ENCODE data around the gene UGT1A3.

Gene UGT1A3

GRCh38 chr2:233813236-233814055 lies 84.6 kb downstream of the UGT1A3 start:
- TF ChIP-seq, protein P1, sequence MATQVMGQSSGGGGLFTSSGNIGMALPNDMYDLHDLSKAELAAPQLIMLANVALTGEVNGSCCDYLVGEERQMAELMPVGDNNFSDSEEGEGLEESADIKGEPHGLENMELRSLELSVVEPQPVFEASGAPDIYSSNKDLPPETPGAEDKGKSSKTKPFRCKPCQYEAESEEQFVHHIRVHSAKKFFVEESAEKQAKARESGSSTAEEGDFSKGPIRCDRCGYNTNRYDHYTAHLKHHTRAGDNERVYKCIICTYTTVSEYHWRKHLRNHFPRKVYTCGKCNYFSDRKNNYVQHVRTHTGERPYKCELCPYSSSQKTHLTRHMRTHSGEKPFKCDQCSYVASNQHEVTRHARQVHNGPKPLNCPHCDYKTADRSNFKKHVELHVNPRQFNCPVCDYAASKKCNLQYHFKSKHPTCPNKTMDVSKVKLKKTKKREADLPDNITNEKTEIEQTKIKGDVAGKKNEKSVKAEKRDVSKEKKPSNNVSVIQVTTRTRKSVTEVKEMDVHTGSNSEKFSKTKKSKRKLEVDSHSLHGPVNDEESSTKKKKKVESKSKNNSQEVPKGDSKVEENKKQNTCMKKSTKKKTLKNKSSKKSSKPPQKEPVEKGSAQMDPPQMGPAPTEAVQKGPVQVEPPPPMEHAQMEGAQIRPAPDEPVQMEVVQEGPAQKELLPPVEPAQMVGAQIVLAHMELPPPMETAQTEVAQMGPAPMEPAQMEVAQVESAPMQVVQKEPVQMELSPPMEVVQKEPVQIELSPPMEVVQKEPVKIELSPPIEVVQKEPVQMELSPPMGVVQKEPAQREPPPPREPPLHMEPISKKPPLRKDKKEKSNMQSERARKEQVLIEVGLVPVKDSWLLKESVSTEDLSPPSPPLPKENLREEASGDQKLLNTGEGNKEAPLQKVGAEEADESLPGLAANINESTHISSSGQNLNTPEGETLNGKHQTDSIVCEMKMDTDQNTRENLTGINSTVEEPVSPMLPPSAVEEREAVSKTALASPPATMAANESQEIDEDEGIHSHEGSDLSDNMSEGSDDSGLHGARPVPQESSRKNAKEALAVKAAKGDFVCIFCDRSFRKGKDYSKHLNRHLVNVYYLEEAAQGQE (IDR thresholded peaks at IDR 0.05; ENCODE audit: insufficient read depth in 1 of 2, low read depth in 2 of 2, low read length in 2 of 2), result no peak
- no peak for TF ChIP-seq SIN3A (IDR thresholded peaks at IDR 0.05; ENCODE audit: borderline replicate concordance, insufficient read depth, low read length)
- TF ChIP-seq TAF1 (IDR thresholded peaks at IDR 0.05; ENCODE audit: borderline replicate concordance, insufficient read depth, low read length), result no peak
- TF ChIP-seq POLR2AphosphoS5 (IDR thresholded peaks at IDR 0.05; ENCODE audit: low read depth, low read length), result no peak
- TF ChIP-seq FOXP2 (optimal IDR thresholded peaks at IDR 0.05; ENCODE audit: borderline replicate concordance, extremely low read depth, extremely low read length, insufficient read depth), result no peak

- TF ChIP-seq, protein P1 (IDR thresholded peaks at IDR 0.05; ENCODE audit: insufficient read depth in 1 of 2, low read depth in 2 of 2, low read length in 2 of 2), result no peak
- TF ChIP-seq POLR2AphosphoS5 (IDR thresholded peaks at IDR 0.05; ENCODE audit: low read depth, low read length) (no peak), TAF1 (IDR thresholded peaks at IDR 0.05; ENCODE audit: borderline replicate concordance, insufficient read depth, low read length) (no peak), FOXP2 (optimal IDR thresholded peaks at IDR 0.05; ENCODE audit: borderline replicate concordance, extremely low read depth, extremely low read length, insufficient read depth) (no peak), SIN3A (IDR thresholded peaks at IDR 0.05; ENCODE audit: borderline replicate concordance, insufficient read depth, low read length) (no peak)
These were observed 85.4 kb downstream of the UGT1A3 start for GRCh38 chr2:233814056-233814835.

DNA sequence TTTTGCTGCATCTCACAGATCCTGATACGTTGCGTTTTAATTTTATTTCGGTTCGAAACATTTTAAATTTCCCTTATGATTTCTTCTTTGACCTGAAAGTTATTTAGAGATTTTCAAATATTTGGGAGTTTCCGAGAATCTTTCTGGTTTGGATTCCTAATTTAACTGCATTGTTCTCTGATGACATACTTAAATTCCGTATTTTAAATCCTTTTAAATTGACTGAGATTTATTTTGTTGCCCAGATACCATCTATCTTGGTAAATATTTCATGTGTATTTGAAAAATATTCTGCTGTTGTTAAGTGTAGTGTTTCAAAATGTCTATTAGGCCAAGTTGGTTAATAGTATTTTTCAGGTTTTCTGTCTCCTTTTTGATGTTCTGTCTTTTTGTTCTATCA lies 87.0 kb downstream of the UGT1A3 start:
- TF ChIP-seq POLR2AphosphoS5 (IDR thresholded peaks at IDR 0.05; ENCODE audit: low read depth, low read length), result no peak
- no peak for TF ChIP-seq FOXP2 (optimal IDR thresholded peaks at IDR 0.05; ENCODE audit: borderline replicate concordance, extremely low read depth, extremely low read length, insufficient read depth)
- TF ChIP-seq SIN3A (IDR thresholded peaks at IDR 0.05; ENCODE audit: borderline replicate concordance, insufficient read depth, low read length), result no peak

DNA sequence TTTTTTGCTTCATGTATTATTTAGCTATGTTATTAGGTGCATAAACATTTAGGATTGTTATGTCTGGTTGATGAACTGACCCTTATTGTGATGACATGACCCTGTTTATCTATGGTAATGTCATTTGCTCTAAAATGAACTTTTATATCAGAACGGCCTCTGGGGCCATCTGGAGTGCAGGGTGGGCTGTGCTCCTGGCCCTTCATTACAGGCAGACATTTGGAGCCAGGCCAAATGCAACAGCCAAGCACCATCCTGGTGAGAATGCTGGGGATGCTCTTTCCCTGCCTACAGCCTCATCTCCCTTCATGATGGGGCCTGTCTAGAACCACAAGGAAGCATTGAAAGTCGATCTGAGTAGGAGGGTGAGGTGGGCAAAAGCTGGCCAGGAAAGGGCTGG lies 87.5 kb downstream of the UGT1A3 start:
- TF ChIP-seq, protein P1 (IDR thresholded peaks at IDR 0.05; ENCODE audit: insufficient read depth in 1 of 2, low read depth in 2 of 2, low read length in 2 of 2), result no peak
- TF ChIP-seq TAF1 (IDR thresholded peaks at IDR 0.05; ENCODE audit: borderline replicate concordance, insufficient read depth, low read length) (no peak), SIN3A (IDR thresholded peaks at IDR 0.05; ENCODE audit: borderline replicate concordance, insufficient read depth, low read length) (no peak), FOXP2 (optimal IDR thresholded peaks at IDR 0.05; ENCODE audit: borderline replicate concordance, extremely low read depth, extremely low read length, insufficient read depth) (no peak), POLR2AphosphoS5 (IDR thresholded peaks at IDR 0.05; ENCODE audit: low read depth, low read length) (no peak)

GRCh38 chr2:233816771-233817170 lies 87.9 kb downstream of the UGT1A3 start:
- TF ChIP-seq POLR2AphosphoS5 (IDR thresholded peaks at IDR 0.05; ENCODE audit: low read depth, low read length), result no peak
- no peak for TF ChIP-seq FOXP2 (optimal IDR thresholded peaks at IDR 0.05; ENCODE audit: borderline replicate concordance, extremely low read depth, extremely low read length, insufficient read depth)
- no peak for TF ChIP-seq SIN3A (IDR thresholded peaks at IDR 0.05; ENCODE audit: borderline replicate concordance, insufficient read depth, low read length)
- TF ChIP-seq TAF1 (IDR thresholded peaks at IDR 0.05; ENCODE audit: borderline replicate concordance, insufficient read depth, low read length), result no peak
- TF ChIP-seq, protein P1 (IDR thresholded peaks at IDR 0.05; ENCODE audit: insufficient read depth in 1 of 2, low read depth in 2 of 2, low read length in 2 of 2), result no peak
